HG02884 (cell line): ENCODE measurements around the gene DLGAP1.

Experiments used
- ATAC-seq: cut with Tn5 transposase; IDR thresholded peaks from one replicate; pipeline ENCODE4 v1.9.1; 2021; ENCODE audit warnings: mild to moderate bottlenecking, moderate library complexity; ENCODE audit not compliant: unreplicated experiment

DLGAP1 gene

DNA sequence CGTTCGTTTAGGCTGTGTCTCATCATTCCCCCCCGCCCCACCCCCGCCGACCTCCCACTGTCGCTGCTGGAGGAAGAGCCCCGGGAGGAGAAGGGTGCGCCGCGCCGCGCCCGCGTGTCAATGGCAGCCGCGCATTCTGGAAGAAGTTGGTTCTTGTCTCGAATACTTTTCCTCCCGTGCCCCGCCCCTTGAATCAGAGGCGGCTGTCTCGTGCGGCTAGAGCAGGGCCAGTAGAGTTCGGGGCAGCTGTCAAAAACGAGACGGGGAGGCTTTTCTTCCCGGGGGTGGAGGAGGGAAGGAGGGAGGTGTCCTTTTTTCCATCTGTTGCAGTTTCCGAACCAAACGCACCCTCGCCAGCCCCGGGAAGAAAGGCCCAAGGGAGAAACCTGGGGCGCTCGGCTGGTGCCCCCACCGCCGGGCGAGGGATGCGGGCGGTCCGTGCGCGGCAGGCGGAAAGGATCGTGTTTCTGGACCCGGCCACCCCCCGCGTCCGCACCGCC, 1005.5 kb downstream of the DLGAP1 start:
- ATAC-seq, result peak; percentile 4

DNA sequence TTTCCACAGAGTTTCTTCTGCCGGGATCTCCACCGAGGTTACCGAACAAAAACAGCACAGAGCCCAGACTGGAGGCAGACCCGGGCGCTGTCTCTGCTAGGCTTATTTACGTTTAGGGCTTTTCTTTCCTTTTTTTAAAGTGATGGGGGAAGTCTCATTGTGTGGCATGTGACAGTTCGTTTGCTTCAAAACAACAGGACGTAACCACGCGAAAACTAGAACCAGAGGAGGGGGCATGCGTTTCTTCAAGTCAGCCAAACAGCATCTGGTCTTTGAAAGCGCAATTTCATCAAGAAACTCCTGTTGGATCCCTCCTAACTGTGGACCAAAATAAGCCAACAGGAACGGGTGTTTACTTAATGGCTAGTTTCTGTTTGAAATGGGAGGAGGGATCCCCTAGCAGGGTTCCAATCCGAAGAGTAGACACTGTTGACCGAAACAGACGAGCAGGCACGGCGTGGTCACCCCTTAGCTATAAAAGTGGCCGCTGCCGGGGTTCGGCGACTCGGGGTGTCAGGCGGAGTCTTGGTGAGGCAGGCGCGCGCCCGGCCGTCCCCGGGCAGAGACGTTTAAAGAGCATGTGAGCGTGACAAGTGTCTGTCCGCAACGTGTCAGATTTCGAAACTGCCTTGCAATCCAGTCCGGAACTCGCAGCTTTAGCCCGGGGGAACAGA, 1006.1 kb downstream of the DLGAP1 start:
- ATAC-seq, result peak; percentile 48

DNA sequence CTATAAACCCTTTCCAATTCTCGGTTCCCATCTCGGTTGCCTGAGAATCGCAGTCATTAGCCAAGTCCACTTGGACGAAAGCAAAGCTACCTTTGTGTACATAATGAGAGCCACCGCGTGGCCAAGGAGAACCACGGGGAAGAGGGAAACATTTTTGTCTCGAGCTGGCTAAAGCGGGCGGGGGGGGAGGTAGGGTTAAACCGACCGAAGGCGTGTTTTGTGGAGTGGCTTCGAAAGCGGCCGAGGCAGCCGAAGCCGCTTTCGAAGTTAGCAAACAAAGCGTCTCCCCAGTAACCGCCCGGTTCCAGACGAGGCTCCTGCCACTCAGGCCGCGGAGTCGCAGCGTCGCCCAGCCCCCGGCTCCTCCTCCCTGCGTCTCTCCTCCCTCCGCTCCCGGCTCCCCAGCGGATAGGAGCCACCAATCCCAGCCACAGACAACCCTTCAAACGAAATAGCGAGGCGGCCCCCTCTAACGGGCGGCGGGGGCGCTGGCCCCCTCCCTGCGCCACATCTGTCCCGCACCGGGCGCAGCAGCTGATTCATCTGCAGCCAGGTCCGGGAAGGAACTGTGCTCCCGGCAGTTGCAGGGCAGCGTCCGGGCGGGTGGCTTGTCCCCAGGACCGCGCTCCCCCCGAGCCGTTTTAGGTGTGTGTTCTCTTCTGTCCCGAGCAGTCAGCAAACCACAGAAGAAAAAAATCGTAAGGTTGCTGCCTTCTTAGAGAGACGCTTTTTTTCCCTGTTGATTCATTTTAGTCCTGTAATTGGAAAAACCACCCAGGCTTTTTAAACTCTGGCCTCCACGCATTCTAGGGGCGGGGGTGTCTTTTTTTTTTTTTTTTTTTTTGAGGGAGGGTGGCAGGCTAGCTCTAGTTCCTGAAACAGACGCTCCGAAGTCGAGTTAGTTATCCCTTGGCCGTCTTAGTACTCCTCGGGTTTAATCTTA, 1006.9 kb downstream of the DLGAP1 start:
- peak; percentile 62 for ATAC-seq

DNA sequence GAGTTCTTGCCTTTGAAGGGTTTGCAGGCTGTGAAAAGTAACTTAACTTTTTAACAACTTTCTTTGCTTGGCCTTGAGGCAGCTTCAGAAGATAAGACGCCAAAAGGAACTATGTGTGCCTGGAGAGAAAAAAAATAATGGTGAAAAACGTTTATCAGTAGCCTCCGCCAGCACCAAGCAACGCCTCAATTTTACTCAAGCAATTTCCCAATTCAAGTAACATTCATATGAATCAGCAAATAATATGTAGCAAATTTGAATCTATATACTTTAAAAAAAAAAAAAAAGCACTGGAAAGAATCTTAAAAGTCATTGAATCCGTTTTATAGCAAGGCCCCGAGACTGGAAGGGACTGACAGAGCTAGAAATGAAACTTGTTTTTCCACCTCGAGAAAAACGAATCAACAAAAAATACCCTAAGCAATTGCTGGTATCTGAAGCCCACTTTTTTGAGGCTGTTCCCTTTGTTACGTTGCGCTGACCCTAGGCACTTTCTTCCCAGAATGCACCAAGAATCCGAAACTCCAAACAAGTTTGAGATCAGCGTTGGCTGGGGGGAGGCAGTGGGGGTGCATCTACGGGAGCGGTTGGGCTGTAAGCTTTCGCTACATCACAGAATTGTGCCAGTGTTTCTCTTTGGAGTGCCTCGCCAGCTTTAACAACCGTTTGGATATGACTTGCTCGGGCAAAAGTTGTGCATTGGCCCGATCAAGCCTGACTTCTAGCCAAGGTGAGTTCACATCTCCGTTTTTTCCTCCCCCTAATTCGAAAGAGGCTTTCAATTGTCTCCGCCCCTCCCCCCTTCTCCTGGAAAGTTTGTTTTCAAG, 1007.8 kb downstream of the DLGAP1 start:
- no peak for ATAC-seq
